Panc1 (cell line): Measurements from ENCODE around the gene HIF1A. TPM values are rescaled to one million over a fixed set of nuclear protein-coding genes. Genes with fewer than 3 reads are reported as not detected.

Experiments
- ATAC-seq: fragments of 200-7000 bp; cut with Tn5 transposase; 2 replicates; pipeline ENCODE4 v1.9.1; 2020; ENCODE audit warnings: mild to moderate bottlenecking, moderate library complexity
- BruUV-seq: library from RNA; stranded (reverse); fragments of 400-500 nt; replicated peaks from 2 replicates; lab custom pipeline; 2021; lab: Mats Ljungman, UMichigan
- CTCF ChIA-PET: fragments of 300-600 bp; sonication (Branson Sonifier 250); formaldehyde crosslinking; loops from one replicate; lab custom pipeline; 2022; ENCODE audit warnings: antibody characterized with exemption; lab: Charles Lee
- POLR2A ChIA-PET: fragments of 300-600 bp; sonication (Branson Sonifier 250); formaldehyde crosslinking; loops from one replicate; lab custom pipeline; 2022; ENCODE audit warnings: antibody characterized with exemption; lab: Charles Lee
- DNase-seq: peaks from one replicate; pipeline ENCODE4 v3.0.0-alpha.2; 2010; ENCODE audit warnings: low read depth, low spot score
- H3K27ac ChIP-seq: 2 replicates; pipeline ENCODE4 v1.5.1; 2011; ENCODE audit warnings: mild to moderate bottlenecking, low read length, inconsistent platforms
- H3K27me3 ChIP-seq: fragments of 200-500 bp; sonication (Bioruptor generic); 2 replicates; pipeline ENCODE4 v1.6.0; 2014; ENCODE audit warnings: low read length, inconsistent platforms; ENCODE audit not compliant: control insufficient read depth, insufficient read depth
- H3K36me3 ChIP-seq: fragments of 200-500 bp; sonication (Bioruptor generic); 2 replicates; pipeline ENCODE4 v1.5.1; 2014; ENCODE audit warnings: inconsistent platforms, mild to moderate bottlenecking, low read length, moderate library complexity; ENCODE audit not compliant: control insufficient read depth, insufficient read depth
- H3K4me1 ChIP-seq: 2 replicates; pipeline ENCODE4 v1.5.1; 2011; ENCODE audit warnings: inconsistent platforms, mild to moderate bottlenecking, low read length, moderate library complexity; ENCODE audit not compliant: control insufficient read depth, insufficient read depth
- H3K4me3 ChIP-seq, 2 experiments: 2 replicates each; pipeline ENCODE4 v1.5.1; 2011 to 2012; ENCODE audit warnings: low read depth in 2 of 2, low read length in 2 of 2, mild to moderate bottlenecking in 2 of 2, inconsistent platforms in 1 of 2, moderate library complexity in 1 of 2
- H3K9me3 ChIP-seq: fragments of 200-500 bp; sonication (Bioruptor generic); 2 replicates; pipeline ENCODE4 v1.5.1; 2014; ENCODE audit warnings: low read depth, mild to moderate bottlenecking, inconsistent platforms, low read length, moderate library complexity; ENCODE audit not compliant: control insufficient read depth, insufficient read depth
- POLR2AphosphoS5 ChIP-seq: IDR thresholded peaks from 2 replicates; pipeline ENCODE4 v1.6.1; 2012; ENCODE audit warnings: mild to moderate bottlenecking, low read depth, low read length, moderate library complexity
- SIN3A ChIP-seq: IDR thresholded peaks from 2 replicates; pipeline ENCODE4 v1.6.1; 2012; ENCODE audit warnings: low read depth, mild to moderate bottlenecking, low read length, moderate library complexity, borderline replicate concordance; ENCODE audit not compliant: insufficient read depth
- TCF7L2 ChIP-seq: IDR thresholded peaks from 2 replicates; pipeline ENCODE4 v1.6.1; 2011; ENCODE audit warnings: mild to moderate bottlenecking, low read depth, low read length, inconsistent platforms
- in situ Hi-C: cut with HindIII; loops from 2 replicates; pipeline ENCODE4 v1.10.0; 2016; ENCODE audit warnings: low sequenced_read_pairs, low pct_unique_long_range_greater_than_20kb
- intact Hi-C: fragments of 100-400 bp; cut with micrococcal nuclease; formaldehyde crosslinking; loops from one replicate; pipeline ENCODE4 v1.10.0; 2022; ENCODE audit not compliant: unreplicated experiment
- total RNA-seq: library from RNA; stranded (reverse); gene quantifications from one replicate; pipeline ENCODE4 v1.2.1, GENCODE V29; 2021; ENCODE audit not compliant: unreplicated experiment
- TF ChIP-seq, protein P1 (sequence below): fragments of 450-650 bp; IDR thresholded peaks from 2 replicates; pipeline ENCODE4 v1.5.1; 2017; ENCODE audit warnings: mild to moderate bottlenecking
- TF ChIP-seq, protein P2 (sequence below), 2 experiments: IDR thresholded peaks; 2 replicates each; pipeline ENCODE4 v1.6.1; 2011 to 2012; ENCODE audit warnings: low read depth in 2 of 2, control low read depth in 1 of 2, low read length in 1 of 2, mild to moderate bottlenecking in 1 of 2, moderate library complexity in 1 of 2; ENCODE audit not compliant: insufficient read depth in 1 of 2

The HIF1A gene
- total RNA-seq, 1 experiment from 2014 or later: 83.4 TPM

DNA sequence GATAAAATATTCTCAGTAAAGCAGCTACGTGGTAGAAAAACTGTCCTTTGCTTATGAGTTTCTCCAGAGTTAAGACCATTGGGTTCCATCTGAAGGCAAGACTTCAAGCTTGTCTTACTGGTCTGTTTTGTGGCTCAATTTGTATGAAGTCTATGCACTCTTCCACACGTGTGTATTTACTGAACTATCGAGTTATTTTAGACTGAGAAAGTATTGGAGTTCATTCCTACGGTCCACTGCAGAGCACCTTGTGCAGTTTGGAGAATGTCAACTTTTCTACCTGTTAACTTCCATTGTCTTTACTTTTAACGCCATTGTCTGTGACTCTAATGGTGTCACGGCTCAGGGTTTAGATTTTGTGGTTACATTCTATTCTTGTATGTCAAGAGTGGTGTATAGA lies 3.7 kb downstream of the HIF1A start:
- H3K9me3 ChIP-seq: no peaks in the 10 kb centered on the region
- H3K27ac ChIP-seq: no peak overlapping the region
- no peak for TF ChIP-seq TCF7L2
- TF ChIP-seq POLR2AphosphoS5: no peak
- no peak for TF ChIP-seq SIN3A
- TF ChIP-seq, protein P1, sequence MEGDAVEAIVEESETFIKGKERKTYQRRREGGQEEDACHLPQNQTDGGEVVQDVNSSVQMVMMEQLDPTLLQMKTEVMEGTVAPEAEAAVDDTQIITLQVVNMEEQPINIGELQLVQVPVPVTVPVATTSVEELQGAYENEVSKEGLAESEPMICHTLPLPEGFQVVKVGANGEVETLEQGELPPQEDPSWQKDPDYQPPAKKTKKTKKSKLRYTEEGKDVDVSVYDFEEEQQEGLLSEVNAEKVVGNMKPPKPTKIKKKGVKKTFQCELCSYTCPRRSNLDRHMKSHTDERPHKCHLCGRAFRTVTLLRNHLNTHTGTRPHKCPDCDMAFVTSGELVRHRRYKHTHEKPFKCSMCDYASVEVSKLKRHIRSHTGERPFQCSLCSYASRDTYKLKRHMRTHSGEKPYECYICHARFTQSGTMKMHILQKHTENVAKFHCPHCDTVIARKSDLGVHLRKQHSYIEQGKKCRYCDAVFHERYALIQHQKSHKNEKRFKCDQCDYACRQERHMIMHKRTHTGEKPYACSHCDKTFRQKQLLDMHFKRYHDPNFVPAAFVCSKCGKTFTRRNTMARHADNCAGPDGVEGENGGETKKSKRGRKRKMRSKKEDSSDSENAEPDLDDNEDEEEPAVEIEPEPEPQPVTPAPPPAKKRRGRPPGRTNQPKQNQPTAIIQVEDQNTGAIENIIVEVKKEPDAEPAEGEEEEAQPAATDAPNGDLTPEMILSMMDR: no peak
- TF ChIP-seq, protein P2, sequence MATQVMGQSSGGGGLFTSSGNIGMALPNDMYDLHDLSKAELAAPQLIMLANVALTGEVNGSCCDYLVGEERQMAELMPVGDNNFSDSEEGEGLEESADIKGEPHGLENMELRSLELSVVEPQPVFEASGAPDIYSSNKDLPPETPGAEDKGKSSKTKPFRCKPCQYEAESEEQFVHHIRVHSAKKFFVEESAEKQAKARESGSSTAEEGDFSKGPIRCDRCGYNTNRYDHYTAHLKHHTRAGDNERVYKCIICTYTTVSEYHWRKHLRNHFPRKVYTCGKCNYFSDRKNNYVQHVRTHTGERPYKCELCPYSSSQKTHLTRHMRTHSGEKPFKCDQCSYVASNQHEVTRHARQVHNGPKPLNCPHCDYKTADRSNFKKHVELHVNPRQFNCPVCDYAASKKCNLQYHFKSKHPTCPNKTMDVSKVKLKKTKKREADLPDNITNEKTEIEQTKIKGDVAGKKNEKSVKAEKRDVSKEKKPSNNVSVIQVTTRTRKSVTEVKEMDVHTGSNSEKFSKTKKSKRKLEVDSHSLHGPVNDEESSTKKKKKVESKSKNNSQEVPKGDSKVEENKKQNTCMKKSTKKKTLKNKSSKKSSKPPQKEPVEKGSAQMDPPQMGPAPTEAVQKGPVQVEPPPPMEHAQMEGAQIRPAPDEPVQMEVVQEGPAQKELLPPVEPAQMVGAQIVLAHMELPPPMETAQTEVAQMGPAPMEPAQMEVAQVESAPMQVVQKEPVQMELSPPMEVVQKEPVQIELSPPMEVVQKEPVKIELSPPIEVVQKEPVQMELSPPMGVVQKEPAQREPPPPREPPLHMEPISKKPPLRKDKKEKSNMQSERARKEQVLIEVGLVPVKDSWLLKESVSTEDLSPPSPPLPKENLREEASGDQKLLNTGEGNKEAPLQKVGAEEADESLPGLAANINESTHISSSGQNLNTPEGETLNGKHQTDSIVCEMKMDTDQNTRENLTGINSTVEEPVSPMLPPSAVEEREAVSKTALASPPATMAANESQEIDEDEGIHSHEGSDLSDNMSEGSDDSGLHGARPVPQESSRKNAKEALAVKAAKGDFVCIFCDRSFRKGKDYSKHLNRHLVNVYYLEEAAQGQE (IDR thresholded peaks at IDR 0.05; ENCODE audit: insufficient read depth in 1 of 2, low read depth in 2 of 2, low read length in 1 of 2): no peak
- ChIA-PET POLR2A (no interaction called here), CTCF (no interaction called here)
- DNase-seq (no peak), ATAC-seq (no peak)
- in situ Hi-C loops: no loop called here
- intact Hi-C loops: no loop called here
- H3K4me3 ChIP-seq: peak overlapping the region; percentile 68 to 94; a peak in 3 of 4 replicates
- peaks cover 14% of the 10 kb centered on the region for H3K4me1 ChIP-seq
- peaks cover 7% of the 10 kb centered on the region; the same call in 1 of the 2 replicates for H3K36me3 ChIP-seq
- no TSS peak for BruUV-seq
- H3K27me3 ChIP-seq: no peaks in the 10 kb centered on the region

GRCh38 chr14:61700104-61700886 lies 5.0 kb downstream of the HIF1A start:
- Histone ChIP-seq H3K36me3 (peaks cover 7% of the 10 kb centered on the region; the same call in 1 of the 2 replicates), H3K4me3 (no peak overlapping the region), H3K27me3 (no peaks in the 10 kb centered on the region), H3K4me1 (peaks cover 10% of the 10 kb centered on the region), H3K27ac (no peak overlapping the region), H3K9me3 (no peaks in the 10 kb centered on the region)
- ATAC-seq: no peak
- intact Hi-C loops (no loop called here), in situ Hi-C loops (no loop called here)
- no TSS peak for BruUV-seq
- POLR2A ChIA-PET: no interaction called here
- TF ChIP-seq, protein P1: no peak
- TF ChIP-seq, protein P2 (IDR thresholded peaks at IDR 0.05; ENCODE audit: insufficient read depth in 1 of 2, low read depth in 2 of 2, low read length in 1 of 2): no peak
- CTCF ChIA-PET: no interaction called here
- DNase-seq: no peak
